Measurements from ENCODE around the gene TP53TG5.

The TP53TG5 gene

DNA sequence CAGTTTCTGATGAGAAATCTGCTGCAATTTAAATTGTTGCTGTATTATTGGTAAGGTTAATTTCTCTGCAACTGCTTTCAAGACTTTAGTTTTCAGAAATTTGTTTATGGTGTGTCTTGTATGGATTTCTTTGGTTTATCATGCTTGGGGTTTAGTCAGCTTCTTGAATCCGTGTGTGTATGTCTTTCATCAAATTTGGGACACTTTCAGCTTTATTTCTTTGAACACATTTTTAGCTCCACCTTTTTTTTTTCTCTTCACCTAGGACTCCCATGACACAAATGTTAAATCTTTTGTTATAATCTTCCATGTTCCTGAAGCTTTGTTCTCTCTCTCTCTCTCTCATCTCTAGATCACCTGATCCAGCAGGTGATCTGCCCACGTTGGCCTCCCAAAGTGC lies 13.4 kb upstream of the TP53TG5 start:
- H3K9ac ChIP-seq (ENCODE audit: low read depth, low read length): no peak overlapping the region
- H3K9me3 ChIP-seq (ENCODE audit: control insufficient read depth, insufficient read depth, low read length): no peaks in the 10 kb centered on the region
- H3K4me1 ChIP-seq (ENCODE audit: insufficient read depth, low read length): no peaks in the 10 kb centered on the region
- H3K36me3 ChIP-seq (ENCODE audit: insufficient read depth, low read length): no peaks in the 10 kb centered on the region

DNA sequence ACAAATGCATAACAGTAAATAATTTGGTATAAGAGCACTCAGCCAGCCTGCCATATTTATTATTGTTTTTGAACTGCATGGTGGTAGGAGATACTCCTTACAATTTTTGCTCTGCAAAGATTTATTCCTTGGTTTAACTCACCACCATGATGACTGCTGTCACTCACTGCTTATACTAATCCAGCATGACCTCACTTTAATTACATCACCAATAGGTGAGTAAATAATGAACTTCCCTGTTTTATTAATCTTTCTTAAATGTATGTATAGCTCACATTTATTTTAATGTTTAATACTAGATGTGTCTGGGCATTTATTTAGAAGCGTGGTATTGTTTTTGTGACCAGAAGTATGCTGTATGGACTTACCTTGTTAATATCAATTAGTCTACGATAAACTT lies 12.8 kb upstream of the TP53TG5 start:
- no peaks in the 10 kb centered on the region for H3K4me1 ChIP-seq (ENCODE audit: insufficient read depth, low read length)
- no peaks in the 10 kb centered on the region for H3K36me3 ChIP-seq (ENCODE audit: insufficient read depth, low read length)
- H3K9me3 ChIP-seq (ENCODE audit: control insufficient read depth, insufficient read depth, low read length): no peaks in the 10 kb centered on the region
- no peak overlapping the region for H3K9ac ChIP-seq (ENCODE audit: low read depth, low read length)

DNA sequence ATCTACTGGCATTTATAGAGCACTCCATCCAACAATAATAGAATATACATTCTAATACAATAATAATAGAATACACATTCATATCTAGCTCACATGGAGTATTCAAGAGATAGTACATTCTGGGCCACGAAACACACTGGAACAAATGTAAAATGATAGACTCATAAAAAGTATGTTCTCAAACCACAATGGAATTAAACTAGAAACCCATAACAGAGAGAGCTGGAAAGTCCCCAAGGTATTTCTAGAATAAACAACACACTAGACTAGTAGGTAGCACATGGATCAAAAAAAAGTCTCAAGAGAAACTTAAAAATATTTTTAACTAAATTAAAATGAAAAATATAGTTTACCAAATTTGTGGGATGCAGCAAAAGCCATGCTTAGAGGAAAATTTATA lies 9.1 kb upstream of the TP53TG5 start:
- no peaks in the 10 kb centered on the region for H3K36me3 ChIP-seq (ENCODE audit: insufficient read depth, low read length)
- H3K9me3 ChIP-seq (ENCODE audit: control insufficient read depth, insufficient read depth, low read length): no peaks in the 10 kb centered on the region
- no peaks in the 10 kb centered on the region for H3K4me1 ChIP-seq (ENCODE audit: insufficient read depth, low read length)
- no peak overlapping the region for H3K9ac ChIP-seq (ENCODE audit: low read depth, low read length)

DNA sequence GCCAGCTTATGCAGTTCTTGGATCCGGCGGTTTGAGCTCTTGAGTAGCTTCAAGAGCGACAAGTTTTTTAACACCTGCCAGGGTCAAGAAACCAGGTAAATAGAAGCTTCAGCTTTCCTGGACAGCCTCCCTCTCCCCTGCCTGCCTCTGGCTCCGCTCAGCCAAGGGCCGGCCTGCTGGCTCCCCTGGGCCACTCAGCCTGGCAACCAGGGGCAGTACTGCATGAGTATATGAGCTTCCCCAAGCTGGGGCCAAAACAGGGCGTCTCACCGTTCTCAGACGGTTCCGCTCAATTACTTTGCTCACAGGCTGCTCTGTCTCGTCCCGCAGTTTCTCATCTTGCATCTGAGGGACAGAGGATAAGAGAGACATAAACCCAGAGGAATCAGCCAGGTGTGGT lies 856 bp downstream of the TP53TG5 start:
- Histone ChIP-seq H3K9me3 (ENCODE audit: control insufficient read depth, insufficient read depth, low read length) (no peaks in the 10 kb centered on the region), H3K9ac (ENCODE audit: low read depth, low read length) (no peak overlapping the region), H3K36me3 (ENCODE audit: insufficient read depth, low read length) (no peaks in the 10 kb centered on the region), H3K4me1 (ENCODE audit: insufficient read depth, low read length) (no peaks in the 10 kb centered on the region)

DNA sequence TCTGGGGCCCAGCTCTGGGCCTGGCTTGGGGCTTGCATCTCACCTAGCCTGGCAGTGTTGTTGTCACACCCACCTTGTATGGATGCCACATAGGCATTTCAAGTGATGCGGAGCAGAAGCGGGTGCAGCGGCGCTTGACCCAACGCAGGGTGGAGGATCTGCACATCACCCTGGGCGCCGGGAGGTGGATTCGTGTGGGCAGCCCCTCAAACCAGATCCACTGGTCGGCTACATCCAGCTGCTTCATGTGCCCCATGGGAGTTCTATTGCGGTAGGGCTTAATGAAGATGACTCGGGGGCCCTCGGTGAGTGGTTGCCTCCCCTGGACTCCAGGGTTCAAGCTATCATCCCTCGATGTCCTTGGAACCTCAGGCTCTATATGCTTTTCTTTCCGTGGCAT lies 3.2 kb downstream of the TP53TG5 start:
- H3K9me3 ChIP-seq (ENCODE audit: control insufficient read depth, insufficient read depth, low read length): no peaks in the 10 kb centered on the region
- H3K9ac ChIP-seq (ENCODE audit: low read depth, low read length): no peak overlapping the region
- H3K4me1 ChIP-seq (ENCODE audit: insufficient read depth, low read length): no peaks in the 10 kb centered on the region
- H3K36me3 ChIP-seq (ENCODE audit: insufficient read depth, low read length): no peaks in the 10 kb centered on the region

DNA sequence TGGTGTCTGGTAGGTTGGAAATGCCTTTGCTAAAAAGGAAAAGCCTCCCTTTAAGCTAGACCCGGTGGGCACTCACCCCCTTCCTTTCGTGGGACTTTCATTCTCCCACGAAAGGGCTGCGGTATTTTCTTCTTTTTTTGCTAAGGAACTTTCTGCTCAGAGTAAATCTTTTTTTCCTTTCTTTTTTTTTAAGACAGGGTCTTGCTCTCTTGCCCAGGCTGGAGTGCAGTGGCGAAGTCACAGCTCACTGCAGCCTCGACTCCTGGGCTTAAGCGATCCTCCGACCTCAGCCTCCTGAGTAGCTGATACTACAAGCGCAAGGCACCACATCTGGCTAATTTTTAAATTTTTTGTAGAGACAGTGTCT lies 4.0 kb downstream of the TP53TG5 start:
- Histone ChIP-seq H3K4me1 (ENCODE audit: insufficient read depth, low read length) (no peaks in the 10 kb centered on the region), H3K9ac (ENCODE audit: low read depth, low read length) (no peak overlapping the region), H3K36me3 (ENCODE audit: insufficient read depth, low read length) (no peaks in the 10 kb centered on the region), H3K9me3 (ENCODE audit: control insufficient read depth, insufficient read depth, low read length) (no peaks in the 10 kb centered on the region)

DNA sequence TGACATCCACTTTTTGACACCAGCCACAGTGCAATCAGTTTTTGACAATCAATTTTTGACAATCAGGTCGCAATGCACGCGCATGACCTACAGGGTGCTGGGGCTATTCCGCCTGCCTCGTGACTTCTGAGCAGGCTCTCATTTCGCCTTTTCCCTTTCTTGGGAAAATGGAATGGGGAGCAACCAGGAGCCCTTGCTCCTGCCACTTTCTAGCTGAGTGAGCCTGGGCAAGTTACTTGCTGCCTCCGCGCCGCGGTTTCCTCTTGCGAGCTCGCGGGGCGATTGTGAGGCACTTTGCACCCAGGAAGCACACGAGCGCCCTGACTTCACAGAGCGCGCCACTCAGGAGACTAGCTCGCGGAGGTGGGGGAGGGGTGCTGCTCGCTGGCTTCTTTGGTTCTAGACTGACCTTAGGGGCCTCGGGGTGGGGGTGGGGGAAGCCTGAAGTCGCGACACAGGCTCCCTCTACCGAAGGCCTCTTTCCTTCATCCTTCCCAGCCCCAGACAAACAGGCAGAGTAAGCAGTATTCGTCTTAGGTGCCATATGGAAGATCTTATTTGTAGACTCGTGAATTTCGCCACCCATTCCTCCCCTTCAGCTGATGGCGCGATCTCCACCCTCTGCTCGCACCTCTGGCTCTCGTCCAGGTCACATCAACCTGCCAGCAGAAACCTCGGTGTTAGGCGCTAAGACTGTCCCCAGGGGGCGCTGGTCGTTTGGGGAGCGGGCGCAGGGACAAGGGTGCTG lies 4.6 kb downstream of the TP53TG5 start:
- no peaks in the 10 kb centered on the region for H3K4me1 ChIP-seq (ENCODE audit: insufficient read depth, low read length)
- H3K9ac ChIP-seq (ENCODE audit: low read depth, low read length): peak overlapping the region; percentile 55; the same call in 1 of the 2 replicates
- H3K36me3 ChIP-seq (ENCODE audit: insufficient read depth, low read length): no peaks in the 10 kb centered on the region
- H3K9me3 ChIP-seq (ENCODE audit: control insufficient read depth, insufficient read depth, low read length): no peaks in the 10 kb centered on the region

DNA sequence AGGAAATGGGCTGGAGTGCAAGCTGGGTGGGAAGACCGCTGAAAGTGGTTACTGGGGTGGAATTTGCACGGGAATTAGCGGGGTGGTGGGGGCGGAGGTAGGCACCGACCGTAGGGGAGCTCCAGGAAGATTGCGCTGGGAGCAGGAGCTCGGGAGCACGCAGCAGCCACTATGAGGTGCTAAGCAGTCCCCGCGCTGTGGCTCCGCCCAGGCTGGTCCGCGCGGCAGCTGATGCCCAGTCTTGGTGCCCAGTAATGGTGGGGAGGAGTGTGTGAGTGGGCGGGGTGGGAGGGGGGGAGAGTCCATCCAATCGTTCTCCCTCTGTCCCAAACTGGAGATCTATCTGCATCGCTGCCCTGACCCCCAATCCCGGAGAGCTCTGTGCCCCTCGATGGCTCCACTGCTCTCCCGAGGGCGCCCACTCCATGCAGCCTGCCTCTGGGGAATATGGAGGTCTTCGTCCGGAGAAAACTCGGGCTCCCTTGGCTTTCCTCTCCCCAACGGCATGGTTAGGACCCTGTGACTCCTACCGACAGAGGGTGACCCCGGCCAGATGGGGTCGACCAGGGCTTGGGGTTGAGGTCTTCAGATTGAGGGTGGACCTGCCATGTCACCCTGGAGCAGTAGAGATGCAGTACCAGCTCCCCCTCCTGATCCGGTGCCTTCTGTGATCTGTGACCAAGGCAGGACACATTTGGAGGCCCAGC lies 5.3 kb downstream of the TP53TG5 start:
- Histone ChIP-seq H3K9ac (ENCODE audit: low read depth, low read length) (peak overlapping the region; percentile 55; the same call in 1 of the 2 replicates), H3K9me3 (ENCODE audit: control insufficient read depth, insufficient read depth, low read length) (no peaks in the 10 kb centered on the region), H3K36me3 (ENCODE audit: insufficient read depth, low read length) (no peaks in the 10 kb centered on the region), H3K4me1 (ENCODE audit: insufficient read depth, low read length) (no peaks in the 10 kb centered on the region)

DNA sequence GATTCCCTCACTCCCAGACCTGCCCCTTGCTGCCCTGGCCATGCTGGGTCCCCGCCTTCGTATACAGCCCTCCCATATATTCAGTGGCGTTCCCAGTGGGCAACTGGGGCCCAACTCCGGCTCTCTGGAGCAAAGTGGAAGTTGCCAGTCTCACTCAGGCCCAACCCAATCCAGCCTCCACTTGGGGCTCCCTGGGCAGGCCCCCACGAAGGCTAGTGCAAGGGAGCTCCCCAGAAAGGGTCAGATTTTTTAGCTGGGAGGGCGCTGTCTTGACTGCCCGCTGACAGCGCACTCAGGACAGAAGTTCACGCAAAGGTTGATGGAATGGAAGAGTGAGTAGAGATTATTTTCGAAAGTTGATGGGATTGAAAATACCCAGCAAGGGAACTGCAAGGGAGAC lies 5.9 kb downstream of the TP53TG5 start:
- peak overlapping the region; percentile 55; the same call in 1 of the 2 replicates for H3K9ac ChIP-seq (ENCODE audit: low read depth, low read length)
- no peaks in the 10 kb centered on the region for H3K4me1 ChIP-seq (ENCODE audit: insufficient read depth, low read length)
- H3K9me3 ChIP-seq (ENCODE audit: control insufficient read depth, insufficient read depth, low read length): no peaks in the 10 kb centered on the region
- H3K36me3 ChIP-seq (ENCODE audit: insufficient read depth, low read length): no peaks in the 10 kb centered on the region

DNA sequence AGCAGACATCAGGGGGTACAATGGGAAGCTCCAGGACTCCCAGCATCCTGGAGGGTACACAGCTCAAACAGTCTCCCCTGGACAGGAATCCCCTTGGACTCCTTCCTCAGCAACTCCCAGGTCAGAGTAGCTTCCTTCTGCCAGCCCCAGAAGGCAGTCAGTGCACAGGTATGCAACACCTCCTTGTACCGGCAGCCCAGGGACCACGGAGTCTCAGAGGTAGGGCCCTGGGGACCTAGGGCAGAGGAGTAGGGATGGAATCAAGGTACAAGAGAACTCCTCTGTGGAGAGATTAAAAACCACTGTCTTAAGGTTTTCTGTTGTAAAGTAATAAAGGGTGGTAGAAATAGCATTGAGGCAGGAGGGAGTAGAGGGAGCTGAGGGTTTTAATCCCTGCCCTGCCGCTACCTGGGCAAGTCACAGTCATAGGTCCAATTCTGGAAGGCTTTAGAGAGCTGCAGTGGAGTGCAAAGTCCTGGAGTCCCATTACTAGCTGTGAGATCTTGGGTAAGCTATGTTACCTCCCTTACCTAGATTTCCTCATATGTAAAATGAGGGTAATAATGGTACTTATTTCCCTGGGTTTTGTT lies 7.5 kb downstream of the TP53TG5 start:
- no peaks in the 10 kb centered on the region for H3K9me3 ChIP-seq (ENCODE audit: control insufficient read depth, insufficient read depth, low read length)
- H3K4me1 ChIP-seq (ENCODE audit: insufficient read depth, low read length): no peaks in the 10 kb centered on the region
- H3K9ac ChIP-seq (ENCODE audit: low read depth, low read length): no peak overlapping the region
- H3K36me3 ChIP-seq (ENCODE audit: insufficient read depth, low read length): no peaks in the 10 kb centered on the region

DNA sequence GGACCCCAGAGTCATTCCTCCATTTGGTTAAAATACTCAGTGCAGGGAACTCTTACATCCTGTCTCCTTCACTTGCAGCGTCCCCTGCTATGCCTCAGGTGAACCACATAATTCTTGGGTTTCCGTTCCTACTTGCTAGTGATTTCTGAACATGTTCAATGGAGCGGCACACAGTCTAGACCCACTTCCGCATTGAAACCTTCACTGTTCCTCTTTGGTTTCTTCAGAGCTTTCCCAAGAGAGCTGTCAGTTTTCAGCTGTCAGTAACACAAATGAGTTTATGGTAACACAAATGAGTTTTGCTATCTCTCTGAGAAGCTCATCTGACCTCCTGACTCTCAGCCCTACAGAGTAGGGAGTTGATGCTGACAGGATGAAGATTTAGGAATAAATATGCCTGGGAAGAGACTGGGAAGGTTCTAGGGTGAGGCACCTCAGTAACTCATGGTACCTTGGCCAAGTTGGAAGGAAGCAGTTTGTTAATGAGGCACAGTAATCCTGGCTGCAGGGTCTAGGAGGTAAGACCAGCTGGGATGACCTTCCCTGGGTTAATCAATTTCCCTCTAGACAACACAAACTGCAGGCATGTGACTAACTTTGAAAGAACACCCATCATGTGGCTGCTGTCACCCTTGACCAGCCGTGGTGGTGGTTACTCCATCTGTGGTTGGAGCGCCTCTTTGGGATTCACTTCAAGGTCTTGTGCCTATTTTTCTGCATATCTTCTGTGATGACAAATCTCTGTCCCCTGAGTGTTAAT lies 9.7 kb downstream of the TP53TG5 start:
- H3K9me3 ChIP-seq (ENCODE audit: control insufficient read depth, insufficient read depth, low read length): no peaks in the 10 kb centered on the region
- no peak overlapping the region for H3K9ac ChIP-seq (ENCODE audit: low read depth, low read length)
- no peaks in the 10 kb centered on the region for H3K36me3 ChIP-seq (ENCODE audit: insufficient read depth, low read length)
- peaks cover 4% of the 10 kb centered on the region; the same call in 1 of the 2 replicates for H3K4me1 ChIP-seq (ENCODE audit: insufficient read depth, low read length)

DNA sequence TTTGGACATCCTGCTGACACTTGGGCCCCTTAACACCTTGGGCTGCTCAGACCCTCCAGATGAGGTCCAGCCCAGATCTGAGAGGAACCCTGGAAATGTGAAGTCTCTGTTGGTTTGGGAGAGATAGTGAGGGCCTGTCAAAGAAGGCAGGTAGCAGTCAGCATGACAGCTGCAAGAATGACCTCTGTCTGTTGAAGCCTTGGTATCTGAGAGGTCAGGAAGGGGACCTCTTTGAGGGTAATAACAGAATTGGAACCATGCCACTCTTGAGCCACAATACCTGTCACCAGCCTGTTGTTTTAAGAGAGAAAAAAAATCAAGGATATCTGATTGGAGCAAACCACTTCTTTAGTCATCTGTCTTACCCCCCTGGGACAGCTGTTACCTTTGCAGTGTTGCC lies 11.0 kb downstream of the TP53TG5 start:
- Histone ChIP-seq H3K9ac (ENCODE audit: low read depth, low read length) (no peak overlapping the region), H3K9me3 (ENCODE audit: control insufficient read depth, insufficient read depth, low read length) (no peaks in the 10 kb centered on the region), H3K4me1 (ENCODE audit: insufficient read depth, low read length) (peaks cover 4% of the 10 kb centered on the region; the same call in 1 of the 2 replicates), H3K36me3 (ENCODE audit: insufficient read depth, low read length) (no peaks in the 10 kb centered on the region)

DNA sequence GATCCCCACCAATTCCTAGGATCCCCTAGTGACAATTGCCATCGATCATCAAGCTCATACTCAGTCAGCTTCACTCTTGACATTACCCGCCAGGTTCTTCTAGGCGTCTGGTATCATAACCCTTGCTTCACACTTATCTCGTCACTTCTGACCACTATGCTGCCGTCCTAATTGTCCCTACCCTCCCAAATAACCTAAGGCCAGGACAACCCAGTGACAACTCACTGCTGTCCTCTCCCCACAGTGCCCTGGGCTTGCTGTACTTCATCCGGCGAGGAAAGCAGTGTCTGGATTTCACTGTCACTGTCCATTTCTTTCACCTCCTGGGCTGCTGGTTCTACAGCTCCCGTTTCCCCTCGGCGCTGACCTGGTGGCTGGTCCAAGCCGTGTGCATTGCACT lies 11.5 kb downstream of the TP53TG5 start:
- no peaks in the 10 kb centered on the region for H3K9me3 ChIP-seq (ENCODE audit: control insufficient read depth, insufficient read depth, low read length)
- H3K36me3 ChIP-seq (ENCODE audit: insufficient read depth, low read length): no peaks in the 10 kb centered on the region
- no peak overlapping the region for H3K9ac ChIP-seq (ENCODE audit: low read depth, low read length)
- peaks cover 4% of the 10 kb centered on the region; the same call in 1 of the 2 replicates for H3K4me1 ChIP-seq (ENCODE audit: insufficient read depth, low read length)

DNA sequence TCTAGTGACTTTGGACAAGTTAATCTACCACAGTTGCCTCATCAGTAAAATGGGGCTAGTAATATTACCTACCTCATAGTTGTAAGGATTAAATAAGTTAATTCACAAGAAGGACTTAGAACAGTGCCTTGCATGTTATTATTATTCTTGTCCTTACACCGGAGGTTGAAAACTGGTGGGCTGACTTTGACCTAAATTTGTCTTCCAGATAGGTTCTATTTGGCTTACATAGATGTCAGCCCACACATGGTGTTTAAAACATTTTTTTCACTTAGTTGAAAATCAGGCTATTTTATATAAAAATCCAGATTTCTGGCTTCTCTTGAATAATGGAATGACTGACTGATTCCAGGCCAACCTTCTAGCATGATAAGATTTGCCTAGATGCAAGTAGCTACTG lies 11.9 kb downstream of the TP53TG5 start:
- H3K4me1 ChIP-seq (ENCODE audit: insufficient read depth, low read length): peaks cover 4% of the 10 kb centered on the region; the same call in 1 of the 2 replicates
- no peaks in the 10 kb centered on the region for H3K9me3 ChIP-seq (ENCODE audit: control insufficient read depth, insufficient read depth, low read length)
- no peaks in the 10 kb centered on the region for H3K36me3 ChIP-seq (ENCODE audit: insufficient read depth, low read length)
- no peak overlapping the region for H3K9ac ChIP-seq (ENCODE audit: low read depth, low read length)

Data from ES-I3 (cell line).